GM18909 (cell line): ENCODE data around the gene DNLZ.

Experiments used
- ATAC-seq: cut with Tn5 transposase; IDR thresholded peaks from one replicate; pipeline ENCODE4 v1.9.1; 2021; ENCODE audit warnings: mild to moderate bottlenecking; ENCODE audit not compliant: unreplicated experiment, poor library complexity

The DNLZ gene

GRCh38 chr9:136336156-136336870 lies 27.2 kb downstream of the DNLZ start:
- no peak for ATAC-seq

GRCh38 chr9:136335296-136336155 lies 28.0 kb downstream of the DNLZ start:
- no peak for ATAC-seq

GRCh38 chr9:136334541-136334940 lies 29.0 kb downstream of the DNLZ start:
- no peak for ATAC-seq

GRCh38 chr9:136333486-136333885 lies 30.1 kb downstream of the DNLZ start:
- ATAC-seq = no peak

- no peak for ATAC-seq
Observed at GRCh38 chr9:136333045-136333444, 30.5 kb downstream of the DNLZ start.

GRCh38 chr9:136332482-136332983 lies 31.0 kb downstream of the DNLZ start:
- ATAC-seq = no peak

GRCh38 chr9:136331556-136332481 lies 31.7 kb downstream of the DNLZ start:
- no peak for ATAC-seq

- ATAC-seq = no peak
Observed at GRCh38 chr9:136331030-136331429, 32.5 kb downstream of the DNLZ start.

- ATAC-seq = no peak
Observed at GRCh38 chr9:136330406-136330990, 33.0 kb downstream of the DNLZ start.

GRCh38 chr9:136329636-136330405 lies 33.7 kb downstream of the DNLZ start:
- ATAC-seq = no peak

- ATAC-seq = no peak
Observed at GRCh38 chr9:136329211-136329627, 34.3 kb downstream of the DNLZ start.

GRCh38 chr9:136328622-136329041 lies 34.9 kb downstream of the DNLZ start:
- ATAC-seq = no peak

- ATAC-seq = no peak
Observed at GRCh38 chr9:136328011-136328621, 35.4 kb downstream of the DNLZ start.

- no peak for ATAC-seq
Observed at GRCh38 chr9:136327304-136327974, 36.1 kb downstream of the DNLZ start, which contains the start of gene GPSM1. TSS of gene GPSM1 (plus strand) at chr9:136327539. CDS start at chr9:136327696, 157 bp downstream.

- ATAC-seq = no peak
Observed at GRCh38 chr9:136326761-136327303, 36.7 kb downstream of the DNLZ start.

GRCh38 chr9:136326061-136326760 lies 37.3 kb downstream of the DNLZ start:
- ATAC-seq = no peak

- ATAC-seq = no peak
Observed at GRCh38 chr9:136325358-136325757, 38.2 kb downstream of the DNLZ start.
